GM19025 (cell line): ENCODE measurements around the gene C20orf204.
"Not testable (repeated sequence)": the region's sequence is repeated elsewhere in the genome, so short reads cannot be mapped to it uniquely, and the experiment has no call there.

Source experiments
- ATAC-seq: cut with Tn5 transposase; IDR thresholded peaks from one replicate; pipeline ENCODE4 v1.9.1; 2021; ENCODE audit warnings: mild to moderate bottlenecking, low read depth, moderate library complexity; ENCODE audit not compliant: unreplicated experiment

The C20orf204 gene

GRCh38 chr20:64080813-64081623 is 45.0 kb downstream of the C20orf204 start:
- ATAC-seq, result no peak

GRCh38 chr20:64081624-64081964 is 45.6 kb downstream of the C20orf204 start:
- ATAC-seq, result no peak

GRCh38 chr20:64082126-64082731 is 46.2 kb downstream of the C20orf204 start:
- ATAC-seq, result no peak

GRCh38 chr20:64082820-64083377 is 46.9 kb downstream of the C20orf204 start:
- ATAC-seq, result no peak

GRCh38 chr20:64083378-64083803 is 47.4 kb downstream of the C20orf204 start:
- no peak for ATAC-seq

- ATAC-seq, result no peak
These were observed 48.1 kb downstream of the C20orf204 start, which contains the start of gene LKAAEAR1 for GRCh38 chr20:64083804-64084684. Gene LKAAEAR1, minus strand, starts transcription at chr20:64084398. Its CDS starts 179 bp downstream, at chr20:64084219.

- ATAC-seq, result no peak
These were observed 48.7 kb downstream of the C20orf204 start for GRCh38 chr20:64084685-64085152.

- ATAC-seq, result no peak
These were observed 50.8 kb downstream of the C20orf204 start for GRCh38 chr20:64086801-64087200.

- not testable (repeated sequence) for ATAC-seq
These were observed 51.3 kb downstream of the C20orf204 start for GRCh38 chr20:64087226-64087825.

- ATAC-seq, result not testable (repeated sequence)
These were observed 52.6 kb downstream of the C20orf204 start for GRCh38 chr20:64088586-64088985.
